NB4 (cell line): ENCODE measurements around the gene RGL3.

Experiments used
- DNase-seq: peaks from one replicate; pipeline ENCODE4 v3.0.0; 2010; ENCODE audit warnings: low read depth
- H3K4me3 ChIP-seq: one replicate; pipeline ENCODE4 v1.5.1; 2011; ENCODE audit warnings: mild to moderate bottlenecking, low read depth, low read length, moderate library complexity
- CTCF ChIP-seq: IDR thresholded peaks from one replicate; pipeline ENCODE4 v1.5.1; 2012; ENCODE audit warnings: low read depth, low read length
- MAX ChIP-seq: IDR thresholded peaks from 2 replicates; pipeline ENCODE4 v1.6.1; 2011; ENCODE audit warnings: low read depth, low read length
- MYC ChIP-seq: IDR thresholded peaks from 2 replicates; pipeline ENCODE4 v1.6.1; 2011; ENCODE audit warnings: low read depth, low read length
- POLR2A ChIP-seq: IDR thresholded peaks from 2 replicates; pipeline ENCODE4 v1.6.1; 2011; ENCODE audit warnings: mild to moderate bottlenecking; ENCODE audit not compliant: insufficient read length; ENCODE audit errors: extremely low read depth

The RGL3 gene

GRCh38 chr19:11421371-11422098 lies 2.4 kb upstream of the RGL3 start:
- H3K4me3 ChIP-seq = no peak overlapping the region
- DNase-seq = no peak
- TF ChIP-seq CTCF (no peak), MYC (no peak), MAX (no peak), POLR2A (no peak)

- TF ChIP-seq MYC (no peak), CTCF (no peak), MAX (no peak), POLR2A (no peak)
- peak; percentile 70 for DNase-seq
- H3K4me3 ChIP-seq = no peak overlapping the region
Observed at GRCh38 chr19:11420429-11421370, 1.6 kb upstream of the RGL3 start.

GRCh38 chr19:11418094-11418548 lies 993 bp downstream of the RGL3 start:
- TF ChIP-seq MYC (no peak), MAX (no peak), CTCF (no peak), POLR2A (no peak)
- no peak overlapping the region for H3K4me3 ChIP-seq
- no peak for DNase-seq

- no peak overlapping the region for H3K4me3 ChIP-seq
- no peak for DNase-seq
- no peak for TF ChIP-seq CTCF
- TF ChIP-seq POLR2A = no peak
- TF ChIP-seq MYC = no peak
- TF ChIP-seq MAX = no peak
Observed at GRCh38 chr19:11416346-11417052, 2.6 kb downstream of the RGL3 start.

GRCh38 chr19:11414544-11414943 lies 4.6 kb downstream of the RGL3 start:
- TF ChIP-seq POLR2A (no peak), MAX (no peak), MYC (no peak), CTCF (no peak)
- no peak for DNase-seq
- no peak overlapping the region for H3K4me3 ChIP-seq
